ENCODE measurements around the gene C5AR1. TPM values are rescaled to one million over a fixed set of nuclear protein-coding genes. Genes with fewer than 3 reads are reported as not detected.

Gene C5AR1
- total RNA-seq, 4 donors from 2014 or later = 8.5 to 90.8 (median 22.0) TPM

DNA sequence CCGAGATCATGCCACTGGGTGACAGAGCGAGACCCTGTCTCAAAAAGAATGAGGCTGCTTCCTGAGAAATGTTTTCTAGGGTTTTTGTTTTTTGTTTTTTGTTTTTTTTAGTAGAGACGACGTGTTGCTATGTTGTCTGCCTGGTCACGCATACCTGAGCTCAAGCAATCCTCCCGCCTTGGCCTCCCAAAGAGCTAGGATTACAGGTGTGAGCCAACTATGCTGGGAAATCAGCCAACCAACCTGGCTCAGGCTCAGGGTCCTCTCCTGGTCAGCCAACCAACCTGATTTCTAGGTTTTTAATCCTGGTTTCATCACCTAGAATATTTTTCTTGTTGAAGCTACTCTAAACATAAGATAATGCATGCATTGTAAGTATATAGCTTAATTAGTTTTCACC, 47.2 kb downstream of the C5AR1 start:
- TF ChIP-seq, protein P1, sequence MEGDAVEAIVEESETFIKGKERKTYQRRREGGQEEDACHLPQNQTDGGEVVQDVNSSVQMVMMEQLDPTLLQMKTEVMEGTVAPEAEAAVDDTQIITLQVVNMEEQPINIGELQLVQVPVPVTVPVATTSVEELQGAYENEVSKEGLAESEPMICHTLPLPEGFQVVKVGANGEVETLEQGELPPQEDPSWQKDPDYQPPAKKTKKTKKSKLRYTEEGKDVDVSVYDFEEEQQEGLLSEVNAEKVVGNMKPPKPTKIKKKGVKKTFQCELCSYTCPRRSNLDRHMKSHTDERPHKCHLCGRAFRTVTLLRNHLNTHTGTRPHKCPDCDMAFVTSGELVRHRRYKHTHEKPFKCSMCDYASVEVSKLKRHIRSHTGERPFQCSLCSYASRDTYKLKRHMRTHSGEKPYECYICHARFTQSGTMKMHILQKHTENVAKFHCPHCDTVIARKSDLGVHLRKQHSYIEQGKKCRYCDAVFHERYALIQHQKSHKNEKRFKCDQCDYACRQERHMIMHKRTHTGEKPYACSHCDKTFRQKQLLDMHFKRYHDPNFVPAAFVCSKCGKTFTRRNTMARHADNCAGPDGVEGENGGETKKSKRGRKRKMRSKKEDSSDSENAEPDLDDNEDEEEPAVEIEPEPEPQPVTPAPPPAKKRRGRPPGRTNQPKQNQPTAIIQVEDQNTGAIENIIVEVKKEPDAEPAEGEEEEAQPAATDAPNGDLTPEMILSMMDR (IDR thresholded peaks at IDR 0.05; ENCODE audit: low read depth) = no peak

DNA sequence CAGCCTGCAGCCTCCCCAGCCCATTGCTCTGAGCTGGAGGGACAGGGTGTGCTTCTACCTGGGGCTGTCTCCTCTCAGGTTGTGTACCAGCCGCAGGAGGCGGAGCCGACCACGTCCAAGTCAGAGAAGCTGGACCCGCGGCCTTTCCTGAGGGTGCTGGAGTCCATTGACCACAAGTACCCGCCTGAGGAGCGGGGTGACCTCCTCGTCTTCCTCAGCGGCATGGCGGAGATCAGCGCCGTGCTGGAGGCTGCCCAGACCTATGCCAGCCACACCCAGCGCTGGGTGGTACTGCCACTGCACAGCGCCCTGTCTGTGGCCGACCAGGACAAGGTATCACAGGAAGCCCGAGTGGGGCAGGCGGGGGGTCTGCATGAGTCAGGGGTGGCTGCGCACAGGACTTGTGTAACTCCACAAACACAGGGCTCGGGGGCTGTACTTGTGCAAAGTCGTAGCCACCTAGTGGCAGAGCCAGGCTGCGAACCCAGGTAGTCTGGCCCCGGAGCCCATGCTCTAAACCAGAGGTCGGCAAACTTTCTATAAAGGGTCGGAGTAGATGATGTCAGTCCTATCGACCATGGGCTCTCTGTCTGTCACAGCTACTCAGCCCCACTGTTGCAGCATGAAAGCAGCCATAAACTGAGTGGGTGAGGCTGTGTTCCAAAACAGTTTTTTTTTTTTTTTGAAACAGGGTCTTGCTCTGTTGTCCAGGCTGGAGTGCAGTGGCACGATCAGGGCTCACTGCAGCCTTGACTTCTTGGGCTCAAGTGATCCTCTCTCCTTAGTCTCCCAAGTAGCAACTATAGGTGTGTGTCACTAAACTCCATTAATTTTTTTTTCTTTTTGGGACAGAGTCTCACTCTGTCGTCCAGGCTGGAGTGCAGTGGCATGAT, 48.4 kb downstream of the C5AR1 start:
- TF ChIP-seq, protein P1 (IDR thresholded peaks at IDR 0.05; ENCODE audit: low read depth) = no peak

DNA sequence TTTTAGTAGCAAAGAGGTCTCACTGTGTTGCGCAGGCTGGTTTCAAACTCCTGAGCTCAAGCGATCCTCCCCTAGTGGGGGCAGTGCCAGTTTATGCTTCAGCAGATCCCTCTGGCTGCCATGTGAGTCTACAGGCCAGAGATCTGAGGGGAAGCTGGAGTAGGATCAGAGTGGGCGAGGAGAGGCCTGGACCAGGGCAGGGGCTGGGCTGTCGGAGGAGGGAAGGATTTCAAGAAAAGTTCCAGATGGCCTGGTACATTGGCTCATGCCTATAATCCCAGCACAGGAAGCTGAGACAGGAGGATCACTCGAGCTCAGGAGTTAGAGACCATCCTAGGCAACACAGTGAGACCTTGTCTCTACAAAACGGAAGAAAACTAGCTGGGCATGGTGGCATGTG, 49.3 kb downstream of the C5AR1 start:
- TF ChIP-seq, protein P1 (IDR thresholded peaks at IDR 0.05; ENCODE audit: low read depth) = no peak

DNA sequence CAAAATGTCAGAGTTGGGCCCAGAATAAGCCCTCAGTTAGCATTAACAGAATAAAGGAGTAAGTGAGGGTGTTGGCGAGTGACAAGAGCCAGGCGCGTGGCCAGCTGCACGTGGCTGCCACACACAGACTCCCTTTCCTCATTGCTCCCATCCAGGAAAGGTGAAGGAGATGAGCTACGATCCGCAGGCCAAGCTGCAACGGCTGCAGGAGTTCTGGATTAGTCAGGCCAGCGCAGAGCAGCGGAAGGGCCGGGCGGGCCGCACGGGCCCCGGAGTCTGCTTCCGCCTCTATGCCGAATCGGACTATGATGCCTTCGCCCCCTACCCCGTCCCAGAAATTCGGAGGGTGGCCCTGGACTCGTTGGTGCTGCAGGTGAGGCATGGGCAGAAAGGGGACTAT, 52.7 kb downstream of the C5AR1 start:
- TF ChIP-seq, protein P1 (IDR thresholded peaks at IDR 0.05; ENCODE audit: low read depth) = no peak

DNA sequence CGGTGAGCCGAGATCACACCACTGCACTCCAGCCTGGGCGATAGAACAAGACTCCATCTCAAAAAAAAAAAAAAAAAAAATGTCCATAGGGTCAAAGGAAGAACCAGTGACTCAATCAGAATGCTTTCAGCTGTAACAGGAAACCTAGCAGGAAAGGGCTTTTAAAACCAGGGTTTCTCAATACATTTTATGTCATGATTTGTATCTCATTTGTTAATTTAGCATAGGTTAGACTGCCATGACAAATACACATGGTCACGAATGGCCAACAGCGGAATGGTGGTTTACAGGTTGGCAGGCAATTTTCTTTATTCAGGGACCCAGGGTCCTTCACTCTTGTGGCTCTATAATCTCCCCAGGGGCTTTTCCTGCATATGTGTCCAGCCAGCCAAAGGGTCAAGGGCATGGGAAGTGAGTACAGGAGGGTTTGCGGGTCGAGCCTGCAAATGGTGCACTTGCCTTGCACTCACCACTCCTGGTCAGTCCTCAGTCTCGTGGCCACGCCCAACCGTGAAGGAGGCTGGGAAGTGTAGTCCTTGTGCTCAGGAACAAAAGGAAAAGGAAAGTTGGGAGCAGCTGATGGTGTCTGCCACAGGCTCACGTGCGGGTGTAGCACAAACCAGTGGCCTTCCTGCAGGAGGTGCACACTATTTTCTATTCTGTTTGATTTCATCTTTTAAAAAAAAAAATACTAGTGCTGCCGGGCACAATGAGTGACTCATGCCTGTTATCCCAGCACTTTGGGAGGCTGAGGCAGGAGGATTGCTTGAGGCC, 54.3 kb downstream of the C5AR1 start:
- TF ChIP-seq, protein P1 (IDR thresholded peaks at IDR 0.05; ENCODE audit: low read depth) = no peak

DNA sequence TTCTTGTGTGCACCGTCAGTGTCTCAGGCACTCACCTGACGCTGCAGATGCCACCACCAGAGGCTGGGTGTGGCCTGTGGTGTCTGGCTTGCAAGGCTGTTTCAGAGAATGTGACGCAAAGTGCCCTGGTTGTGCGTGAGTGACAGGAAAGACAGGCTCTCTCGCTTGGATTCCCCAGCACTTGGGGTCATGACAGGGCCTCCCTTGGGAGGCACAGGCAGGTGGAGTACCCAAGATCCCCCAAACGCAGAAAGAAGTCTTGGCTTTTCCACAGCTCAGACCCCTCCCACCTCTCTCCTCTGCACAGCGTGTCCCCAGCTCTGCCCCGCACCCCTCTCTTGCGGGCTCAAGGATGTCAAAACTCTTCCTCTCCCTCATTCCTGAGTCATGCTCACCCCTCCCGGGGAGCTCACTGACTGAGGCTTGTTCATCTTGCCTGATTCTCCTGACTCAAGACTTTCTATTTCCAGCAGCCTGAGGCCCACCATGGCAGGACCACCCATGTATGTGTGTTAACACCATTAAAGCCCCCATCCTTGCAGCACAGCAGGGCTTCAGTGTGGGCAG, 60.5 kb downstream of the C5AR1 start:
- TF ChIP-seq, protein P1 (IDR thresholded peaks at IDR 0.05; ENCODE audit: low read depth) = no peak

DNA sequence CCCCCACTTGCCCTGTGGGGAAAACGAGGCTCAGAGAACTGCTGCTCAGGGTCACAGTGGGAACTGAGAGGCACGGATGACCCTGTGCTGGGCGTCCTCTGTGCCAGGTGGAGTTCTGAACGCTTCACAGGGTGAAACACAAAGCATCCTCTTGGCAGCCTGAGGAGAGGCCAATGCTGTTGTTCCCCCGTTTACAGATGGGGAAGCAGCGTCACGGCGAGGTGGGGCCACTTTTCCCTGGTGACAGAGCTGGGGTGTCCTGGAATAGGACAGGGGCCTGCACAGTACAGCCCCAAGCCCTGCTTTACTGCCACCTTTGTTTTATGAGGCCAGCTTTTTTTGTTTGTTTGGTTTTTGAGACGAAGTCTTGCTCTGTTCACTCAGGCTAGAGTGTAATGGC, 61.6 kb downstream of the C5AR1 start:
- TF ChIP-seq, protein P1 (IDR thresholded peaks at IDR 0.05; ENCODE audit: low read depth) = no peak

Measured in subcutaneous adipose tissue (tissue), 4 donors.